ENCODE data around the gene TRAM2. TPM values are rescaled to one million over a fixed set of nuclear protein-coding genes. Genes with fewer than 3 reads are reported as not detected.

Gene TRAM2
- total and polyA plus RNA-seq, 2 of the 4 experiments (the other 2 are of a cell fraction) = 77.2 to 95.7 TPM

- H4K91ac ChIP-seq (ENCODE audit: insufficient read depth, low read depth, low read length) = peak overlapping the region; percentile 90
- peak overlapping the region; percentile 97; the same call in 1 of the 2 replicates for H3K23ac ChIP-seq (ENCODE audit: low read depth, low read length)
- H3K18ac ChIP-seq (ENCODE audit: low read depth, low read length) = peak overlapping the region; percentile 96; the same call in 1 of the 2 replicates
- peak overlapping the region; percentile 75; the same call in 1 of the 2 replicates for H3K4me2 ChIP-seq (ENCODE audit: low read depth, low read length)
- BruUV-seq (replicated peaks) = no TSS peak
- CTCF ChIA-PET = no interaction called here
- H3K27ac ChIP-seq (ENCODE audit: insufficient read depth, low read length) = no peak overlapping the region; the same call in 1 of the 2 replicates
- in situ Hi-C loops (cut with MboI; ENCODE audit: low sequenced_read_pairs) (no loop called here), intact Hi-C loops (cut with micrococcal nuclease) (no loop called here), dilution Hi-C loops (cut with HindIII; ENCODE audit: low sequenced_read_pairs, unreplicated experiment) (no loop called here)
- peaks cover 53% of the 10 kb centered on the region for H3K9me1 ChIP-seq (ENCODE audit: insufficient read depth, low read length)
- H2AK9ac ChIP-seq (replicated peaks; ENCODE audit: low read depth, low read length, poor library complexity) = no peak overlapping the region
- TF ChIP-seq RAD21 (IDR thresholded peaks at IDR 0.05; ENCODE audit: low read length) (no peak), NFE2L2 (IDR thresholded peaks at IDR 0.05; ENCODE audit: low read depth, low read length) (no peak), FOS (IDR thresholded peaks at IDR 0.05; ENCODE audit: low read depth, low read length) (no peak), CTCF (conservative IDR thresholded peaks at IDR 0.05; ENCODE audit: low read depth, low read length) (no peak), RCOR1 (IDR thresholded peaks at IDR 0.05; ENCODE audit: insufficient replicate concordance, low read length) (no peak)
- H3K4ac ChIP-seq (ENCODE audit: low read depth, low read length) = peak overlapping the region; percentile 98; the same call in 1 of the 2 replicates
- DNase-seq = peak; percentile 68
- peak overlapping the region; percentile 48; the same call in 1 of the 2 replicates for H3K9ac ChIP-seq (ENCODE audit: low read depth, low read length)
- H3K79me1 ChIP-seq (ENCODE audit: low read depth in 1 of 2, low read length in 2 of 2) = peaks cover 33 to 87% of the 10 kb centered on the region in 2 experiments; a peak in 3 of 4 replicates
- peak overlapping the region; percentile 96; the same call in 1 of the 2 replicates for H2BK20ac ChIP-seq (ENCODE audit: low read depth, low read length)
- no peak overlapping the region for H3K4me3 ChIP-seq (ENCODE audit: insufficient read depth, low read depth, low read length)
- POLR2A ChIA-PET (ENCODE audit: unreplicated experiment) = no interaction called here
- H2BK120ac ChIP-seq (ENCODE audit: low read depth, low read length) = peak overlapping the region; percentile 97
- no peaks in the 10 kb centered on the region for H3K27me3 ChIP-seq (ENCODE audit: control insufficient read depth, insufficient read depth, low read length)
- peak overlapping the region; percentile 45 to 94; a peak in 3 of 4 replicates for H4K8ac ChIP-seq (ENCODE audit: low read depth in 2 of 2, low read length in 2 of 2)
- peaks cover 67% of the 10 kb centered on the region for H3K4me1 ChIP-seq (ENCODE audit: control insufficient read depth, insufficient read depth, low read length)
- H4K20me1 ChIP-seq (ENCODE audit: insufficient read depth, low read length) = peaks cover 23% of the 10 kb centered on the region
- peak overlapping the region; percentile 50; the same call in 1 of the 2 replicates for H4K5ac ChIP-seq (ENCODE audit: low read depth, low read length)
- peak overlapping the region; percentile 97 for H3K14ac ChIP-seq (replicated peaks; ENCODE audit: low read depth, low read length)
- H3K9me3 ChIP-seq (ENCODE audit: control insufficient read depth, insufficient read depth, low read length) = no peaks in the 10 kb centered on the region
- WGBS, 2 experiments (ENCODE audit: extremely low coverage in 2 of 2, insufficient read length in 1 of 2) = no CpG with 5 or more reads among the region's 1 CpG
- H3K56ac ChIP-seq (ENCODE audit: extremely low read depth, insufficient read depth, low read length) = peak overlapping the region; percentile 81; the same call in 1 of the 2 replicates
- no peak for ATAC-seq (ENCODE audit: low read depth)
- H3K36me3 ChIP-seq (ENCODE audit: control insufficient read depth, insufficient read depth, low read length) = peaks cover 8% of the 10 kb centered on the region; the same call in 1 of the 2 replicates
- no peak overlapping the region for H2AFZ ChIP-seq (replicated peaks; ENCODE audit: low read length, poor library complexity)
- H2BK5ac ChIP-seq (ENCODE audit: low read depth, low read length, poor library complexity, severe bottlenecking) = peak overlapping the region; percentile 97
- peak overlapping the region; percentile 48; the same call in 1 of the 3 replicates for H2BK15ac ChIP-seq (ENCODE audit: low read depth, low read length)
- H2AK5ac ChIP-seq (ENCODE audit: low read depth, low read length) = no peak overlapping the region
Observed at GRCh38 chr6:52543262-52543661, 33.6 kb downstream of the TRAM2 start.

All from IMR-90 (cell line).